Neural cell (in vitro differentiated cells): ENCODE measurements around the gene DIS3L.

Experiments
- TF ChIP-seq, protein P1 (sequence below): fragments of 450-650 bp; IDR thresholded peaks from 2 replicates; pipeline ENCODE4 v1.5.1; 2014; ENCODE audit warnings: antibody characterized with exemption, mild to moderate bottlenecking, moderate library complexity; ENCODE audit not compliant: poor library complexity, severe bottlenecking
- TF ChIP-seq, protein P2 (sequence below): IDR thresholded peaks from 2 replicates; pipeline ENCODE4 v1.6.1; 2012; ENCODE audit warnings: borderline replicate concordance

DNA sequence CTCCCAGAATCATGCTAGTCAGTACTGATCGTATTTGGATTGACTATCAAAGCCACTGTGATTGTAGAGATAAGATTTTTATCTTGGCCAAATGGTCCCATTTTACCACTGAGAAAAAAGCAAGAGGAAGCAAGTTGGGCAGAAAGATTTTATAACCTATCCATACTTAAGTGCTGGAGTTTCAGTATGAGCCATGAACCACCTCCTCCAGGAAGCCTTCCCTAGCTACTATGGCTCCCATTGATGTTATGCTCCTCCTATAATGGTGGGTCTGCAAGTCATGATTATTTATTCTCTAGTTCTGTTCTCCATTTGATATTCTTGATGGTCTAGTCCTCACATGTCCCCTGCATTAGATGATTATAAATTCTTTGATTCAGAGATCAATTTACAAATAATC is 46.4 kb upstream of the DIS3L start:
- TF ChIP-seq, protein P1, sequence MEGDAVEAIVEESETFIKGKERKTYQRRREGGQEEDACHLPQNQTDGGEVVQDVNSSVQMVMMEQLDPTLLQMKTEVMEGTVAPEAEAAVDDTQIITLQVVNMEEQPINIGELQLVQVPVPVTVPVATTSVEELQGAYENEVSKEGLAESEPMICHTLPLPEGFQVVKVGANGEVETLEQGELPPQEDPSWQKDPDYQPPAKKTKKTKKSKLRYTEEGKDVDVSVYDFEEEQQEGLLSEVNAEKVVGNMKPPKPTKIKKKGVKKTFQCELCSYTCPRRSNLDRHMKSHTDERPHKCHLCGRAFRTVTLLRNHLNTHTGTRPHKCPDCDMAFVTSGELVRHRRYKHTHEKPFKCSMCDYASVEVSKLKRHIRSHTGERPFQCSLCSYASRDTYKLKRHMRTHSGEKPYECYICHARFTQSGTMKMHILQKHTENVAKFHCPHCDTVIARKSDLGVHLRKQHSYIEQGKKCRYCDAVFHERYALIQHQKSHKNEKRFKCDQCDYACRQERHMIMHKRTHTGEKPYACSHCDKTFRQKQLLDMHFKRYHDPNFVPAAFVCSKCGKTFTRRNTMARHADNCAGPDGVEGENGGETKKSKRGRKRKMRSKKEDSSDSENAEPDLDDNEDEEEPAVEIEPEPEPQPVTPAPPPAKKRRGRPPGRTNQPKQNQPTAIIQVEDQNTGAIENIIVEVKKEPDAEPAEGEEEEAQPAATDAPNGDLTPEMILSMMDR = no peak
- TF ChIP-seq, protein P2, sequence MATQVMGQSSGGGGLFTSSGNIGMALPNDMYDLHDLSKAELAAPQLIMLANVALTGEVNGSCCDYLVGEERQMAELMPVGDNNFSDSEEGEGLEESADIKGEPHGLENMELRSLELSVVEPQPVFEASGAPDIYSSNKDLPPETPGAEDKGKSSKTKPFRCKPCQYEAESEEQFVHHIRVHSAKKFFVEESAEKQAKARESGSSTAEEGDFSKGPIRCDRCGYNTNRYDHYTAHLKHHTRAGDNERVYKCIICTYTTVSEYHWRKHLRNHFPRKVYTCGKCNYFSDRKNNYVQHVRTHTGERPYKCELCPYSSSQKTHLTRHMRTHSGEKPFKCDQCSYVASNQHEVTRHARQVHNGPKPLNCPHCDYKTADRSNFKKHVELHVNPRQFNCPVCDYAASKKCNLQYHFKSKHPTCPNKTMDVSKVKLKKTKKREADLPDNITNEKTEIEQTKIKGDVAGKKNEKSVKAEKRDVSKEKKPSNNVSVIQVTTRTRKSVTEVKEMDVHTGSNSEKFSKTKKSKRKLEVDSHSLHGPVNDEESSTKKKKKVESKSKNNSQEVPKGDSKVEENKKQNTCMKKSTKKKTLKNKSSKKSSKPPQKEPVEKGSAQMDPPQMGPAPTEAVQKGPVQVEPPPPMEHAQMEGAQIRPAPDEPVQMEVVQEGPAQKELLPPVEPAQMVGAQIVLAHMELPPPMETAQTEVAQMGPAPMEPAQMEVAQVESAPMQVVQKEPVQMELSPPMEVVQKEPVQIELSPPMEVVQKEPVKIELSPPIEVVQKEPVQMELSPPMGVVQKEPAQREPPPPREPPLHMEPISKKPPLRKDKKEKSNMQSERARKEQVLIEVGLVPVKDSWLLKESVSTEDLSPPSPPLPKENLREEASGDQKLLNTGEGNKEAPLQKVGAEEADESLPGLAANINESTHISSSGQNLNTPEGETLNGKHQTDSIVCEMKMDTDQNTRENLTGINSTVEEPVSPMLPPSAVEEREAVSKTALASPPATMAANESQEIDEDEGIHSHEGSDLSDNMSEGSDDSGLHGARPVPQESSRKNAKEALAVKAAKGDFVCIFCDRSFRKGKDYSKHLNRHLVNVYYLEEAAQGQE = no peak
